Right ventricle myocardium superior (tissue), 1 donor: ENCODE results near the gene DSE. TPM values are rescaled to one million over a fixed set of nuclear protein-coding genes. Genes with fewer than 3 reads are reported as not detected.
A peak's percentile ranks its signal among the peaks of the same experiment; 100 is the strongest.

Experiments
- ATAC-seq: fragments of 200-7000 bp; cut with Tn5 transposase; one replicate; pipeline ENCODE4 v1.9.1; 2020; ENCODE audit warnings: mild to moderate bottlenecking; ENCODE audit not compliant: poor library complexity
- DNase-seq: peaks from one replicate; pipeline ENCODE4 v3.0.0-alpha.2; 2020
- intact Hi-C: fragments of 100-400 bp; cut with DNase I; formaldehyde crosslinking; loops from one replicate; pipeline ENCODE4 v1.11.2; 2022
- total RNA-seq: library from RNA; stranded (reverse); fragmentation: NEBNext Ultra II Directional; extraction: Animal tissue kit (Norgen Biotek cat#: 25700); gene quantifications from one replicate; pipeline ENCODE4 v1.2.1, GENCODE V29; 2021
- donor health status: DM: no; HTN: yes; CAD: no; lungs with severe emphysema.

Gene DSE
- total RNA-seq, 1 donor from 2014 or later, result 10.2 TPM

DNA sequence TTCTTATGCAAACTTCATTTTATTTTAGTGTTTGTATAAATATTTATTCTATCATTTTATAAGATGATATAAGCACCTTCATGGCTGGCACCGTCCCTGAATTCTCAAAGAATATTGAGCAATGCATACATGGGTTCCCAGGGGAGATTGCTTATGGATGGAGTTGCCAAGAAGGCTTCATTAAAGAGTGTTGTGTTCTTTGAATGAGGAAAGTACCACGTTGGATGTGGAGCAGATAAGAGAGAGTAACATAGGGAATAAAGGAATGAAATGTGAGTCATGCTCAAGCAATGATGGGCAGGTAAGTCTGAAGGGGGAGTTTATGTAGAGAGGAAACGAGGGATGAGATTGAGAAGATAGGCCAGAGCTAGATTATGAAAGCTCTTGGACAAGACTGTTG, 10.3 kb downstream of the DSE start:
- DNase-seq (no peak), ATAC-seq (no peak)
- intact Hi-C loops, result no loop called here

DNA sequence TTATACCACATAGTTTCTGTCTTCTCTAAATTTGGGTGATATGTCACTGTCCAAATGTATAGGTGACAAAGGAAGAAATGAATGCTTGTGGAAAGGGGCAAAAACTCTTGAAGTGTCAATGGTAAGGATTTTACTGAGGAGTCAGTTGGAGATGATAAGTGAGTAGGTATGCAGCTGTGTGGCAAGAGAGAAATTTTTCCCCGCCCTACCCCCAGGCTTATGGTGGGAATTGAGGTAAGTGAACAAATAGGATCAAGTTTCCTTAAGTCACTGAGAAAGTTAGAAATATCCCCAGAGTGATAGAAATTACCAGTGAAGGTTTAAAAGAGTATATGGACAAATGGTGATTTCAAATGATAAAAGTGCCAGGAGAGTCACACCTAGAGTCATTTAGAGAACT, 11.8 kb downstream of the DSE start:
- intact Hi-C loops, result no loop called here
- DNase-seq, result no peak
- ATAC-seq, result no peak

DNA sequence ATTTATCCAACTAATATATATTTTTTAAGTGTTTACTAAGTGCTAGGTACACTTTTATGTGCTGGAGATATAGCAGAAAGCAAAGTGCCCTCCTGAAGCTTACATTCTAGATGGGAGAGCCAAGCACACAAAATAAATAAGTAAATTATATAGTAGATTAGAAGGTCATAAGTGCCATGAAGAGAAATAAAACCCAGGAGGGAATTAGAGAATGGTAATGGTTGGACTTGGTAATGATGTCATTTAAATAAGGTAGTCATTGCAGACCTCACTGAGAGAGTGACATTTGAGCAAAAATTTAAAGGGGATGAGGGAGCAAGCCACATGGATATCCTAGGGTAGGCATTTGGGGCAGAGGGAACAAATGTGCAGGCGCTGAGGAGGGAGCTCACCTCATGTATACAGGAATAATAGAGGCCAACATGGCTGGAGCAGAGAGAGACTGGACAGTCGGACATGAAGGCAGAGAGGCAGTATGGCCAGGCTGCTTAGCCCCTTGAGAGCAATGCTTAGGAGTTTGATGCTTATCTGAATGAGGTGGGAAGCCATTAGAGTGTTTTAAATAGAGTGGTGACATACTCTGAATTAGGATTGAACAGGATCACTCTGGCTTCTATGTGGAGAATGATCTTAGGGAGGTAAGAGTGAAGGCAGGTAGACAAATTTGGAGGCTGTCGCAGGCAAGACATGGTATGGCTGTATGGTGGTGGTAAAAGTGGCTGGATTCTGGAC, 14.1 kb downstream of the DSE start:
- ATAC-seq (no peak), DNase-seq (no peak)
- intact Hi-C loops, result no loop called here

DNA sequence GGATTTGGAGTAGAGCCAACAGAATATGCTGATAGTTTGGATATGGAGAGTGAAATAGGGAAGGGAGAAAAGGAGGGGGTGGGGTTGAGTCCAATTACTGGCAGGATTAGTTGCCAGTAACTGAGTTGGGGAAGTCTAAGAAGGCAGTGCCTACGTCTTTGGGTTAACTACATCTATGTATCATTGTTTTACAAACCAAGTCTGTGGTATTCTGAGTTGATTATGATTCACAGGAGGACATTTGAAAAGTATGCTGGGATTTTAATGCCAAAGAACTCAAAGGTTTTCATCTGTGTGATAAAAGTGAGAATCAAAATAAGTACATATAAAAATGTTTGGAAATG, 14.7 kb downstream of the DSE start:
- intact Hi-C loops, result no loop called here
- ATAC-seq, result peak; percentile 45
- no peak for DNase-seq

DNA sequence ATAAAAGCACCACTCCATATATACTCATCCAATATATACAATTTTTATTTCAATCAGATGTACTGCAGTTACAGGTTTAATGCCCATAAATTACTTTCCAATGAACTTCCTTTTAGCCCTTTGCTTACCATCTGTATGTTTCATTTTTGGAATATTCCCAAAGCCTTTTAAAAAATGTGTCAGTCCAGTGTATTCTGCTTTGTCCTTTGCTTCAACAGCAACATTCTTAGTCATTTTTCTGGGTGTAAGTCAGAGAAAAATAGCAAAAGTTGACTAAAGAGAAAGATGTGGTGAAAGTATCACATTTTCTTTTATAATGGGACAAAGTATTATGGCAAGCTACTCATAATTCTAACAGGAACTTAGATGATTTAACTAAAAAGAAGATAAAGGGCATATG, 15.2 kb downstream of the DSE start:
- intact Hi-C loops, result no loop called here
- DNase-seq, result no peak
- peak; percentile 14 for ATAC-seq

DNA sequence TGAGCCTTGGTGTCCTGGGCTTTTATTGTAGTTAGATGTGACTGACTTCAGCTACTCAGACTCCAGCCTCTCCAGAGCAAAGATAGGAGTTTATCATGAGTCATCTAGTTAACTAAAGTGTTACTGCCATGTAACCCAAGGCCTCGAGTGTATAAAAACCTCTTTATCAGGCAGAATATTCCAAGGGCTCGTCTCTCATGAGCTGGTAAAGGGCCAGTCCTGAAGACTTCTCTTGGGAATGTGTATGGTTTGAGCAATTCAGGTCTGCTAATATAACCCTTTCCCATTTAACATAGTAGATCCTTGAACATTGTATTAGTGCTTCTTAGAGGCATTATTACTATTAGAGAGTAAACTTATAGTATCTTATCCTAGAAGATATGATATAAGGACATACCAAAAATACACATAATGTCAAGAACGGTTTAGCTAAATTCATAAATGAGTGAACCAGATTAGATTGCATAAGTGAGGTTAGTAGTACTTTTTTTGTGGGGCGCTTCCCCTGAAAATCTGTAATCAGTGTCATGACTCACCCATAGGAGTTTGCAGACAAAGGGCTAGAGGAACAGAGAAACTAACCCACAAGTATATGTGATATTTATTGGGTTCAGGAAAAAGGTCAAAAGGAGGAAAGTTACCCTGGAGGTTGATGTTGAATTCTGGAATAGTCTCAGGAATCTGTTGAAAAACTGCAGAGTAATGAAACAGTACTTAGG, 16.0 kb downstream of the DSE start:
- no peak for DNase-seq
- intact Hi-C loops, result no loop called here
- ATAC-seq, result peak; percentile 60

DNA sequence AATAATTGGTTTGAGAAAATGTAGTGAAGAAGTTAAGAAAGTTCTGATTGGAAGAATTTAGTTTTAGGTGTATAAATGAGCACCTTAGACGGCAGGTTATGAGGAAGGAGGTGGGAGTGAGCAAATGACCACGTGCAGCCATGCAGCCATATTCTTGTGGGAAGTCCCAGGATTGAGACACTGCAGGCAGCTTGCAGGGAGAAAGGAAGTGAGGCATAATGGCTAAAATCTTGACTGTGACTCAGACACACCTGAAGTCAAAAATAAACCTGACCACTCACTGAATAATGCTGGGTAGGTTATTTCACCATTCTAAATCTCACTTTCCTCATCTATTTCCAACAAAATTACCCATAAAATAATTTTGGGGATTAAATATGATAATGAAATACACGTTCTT, 16.6 kb downstream of the DSE start:
- intact Hi-C loops, result no loop called here
- DNase-seq (no peak), ATAC-seq (no peak)

DNA sequence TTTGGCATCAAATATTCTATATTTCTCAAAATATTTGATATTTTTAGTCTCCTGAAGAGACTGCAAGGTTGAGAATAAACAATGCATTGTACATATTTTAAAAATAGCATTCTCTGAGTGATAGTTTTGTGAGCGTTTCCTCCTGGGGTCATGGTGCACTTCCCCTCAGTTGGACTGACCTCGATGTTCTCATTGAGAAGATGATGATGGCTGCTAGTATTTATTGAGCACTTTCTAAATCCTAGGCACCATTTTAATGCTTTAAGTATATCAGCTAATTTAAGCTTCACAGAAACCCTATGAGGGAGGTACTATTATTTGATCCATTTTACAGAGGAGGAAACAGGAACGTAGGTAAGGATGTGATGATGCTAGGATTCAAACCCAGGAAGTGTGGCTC, 18.2 kb downstream of the DSE start:
- intact Hi-C loops, result no loop called here
- no peak for ATAC-seq
- DNase-seq, result no peak

DNA sequence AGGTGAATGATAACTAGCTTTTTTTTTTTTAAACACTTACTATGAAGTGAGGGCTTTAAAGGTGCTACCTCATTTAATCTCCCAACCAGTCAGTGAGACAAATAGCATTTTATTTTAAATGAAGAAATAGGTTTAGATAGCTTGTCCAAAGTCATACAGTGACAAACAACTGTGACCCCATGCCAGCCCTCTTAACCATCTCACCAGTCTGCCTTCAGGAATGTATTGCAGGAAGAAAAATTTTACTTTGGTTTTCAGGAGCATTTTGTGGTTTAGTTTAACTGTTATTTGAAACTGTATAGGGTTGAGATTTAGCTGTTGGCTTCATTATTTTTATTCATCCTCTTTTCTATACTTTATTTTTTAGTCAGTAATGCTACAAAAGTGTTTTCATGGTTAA, 18.6 kb downstream of the DSE start:
- DNase-seq (no peak), ATAC-seq (no peak)
- intact Hi-C loops, result no loop called here

DNA sequence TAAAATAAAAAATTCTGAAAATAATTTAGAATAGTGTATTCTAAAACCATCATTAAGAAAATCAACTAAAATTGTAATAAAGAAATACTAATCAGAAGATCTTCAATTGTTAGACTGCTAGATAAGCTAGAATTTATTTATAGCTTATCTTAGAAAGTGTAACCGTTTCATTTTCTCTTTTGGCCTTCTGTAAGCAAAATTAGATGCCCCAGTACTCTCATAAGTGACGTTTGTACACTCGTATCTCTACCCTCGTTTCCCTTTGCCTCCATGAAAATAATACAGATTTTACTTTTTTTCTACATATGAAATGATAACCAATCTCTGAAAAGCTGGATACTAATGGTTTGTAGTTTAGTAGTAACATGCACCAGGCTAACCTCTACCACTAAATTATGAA, 19.8 kb downstream of the DSE start:
- intact Hi-C loops, result no loop called here
- no peak for DNase-seq
- no peak for ATAC-seq

DNA sequence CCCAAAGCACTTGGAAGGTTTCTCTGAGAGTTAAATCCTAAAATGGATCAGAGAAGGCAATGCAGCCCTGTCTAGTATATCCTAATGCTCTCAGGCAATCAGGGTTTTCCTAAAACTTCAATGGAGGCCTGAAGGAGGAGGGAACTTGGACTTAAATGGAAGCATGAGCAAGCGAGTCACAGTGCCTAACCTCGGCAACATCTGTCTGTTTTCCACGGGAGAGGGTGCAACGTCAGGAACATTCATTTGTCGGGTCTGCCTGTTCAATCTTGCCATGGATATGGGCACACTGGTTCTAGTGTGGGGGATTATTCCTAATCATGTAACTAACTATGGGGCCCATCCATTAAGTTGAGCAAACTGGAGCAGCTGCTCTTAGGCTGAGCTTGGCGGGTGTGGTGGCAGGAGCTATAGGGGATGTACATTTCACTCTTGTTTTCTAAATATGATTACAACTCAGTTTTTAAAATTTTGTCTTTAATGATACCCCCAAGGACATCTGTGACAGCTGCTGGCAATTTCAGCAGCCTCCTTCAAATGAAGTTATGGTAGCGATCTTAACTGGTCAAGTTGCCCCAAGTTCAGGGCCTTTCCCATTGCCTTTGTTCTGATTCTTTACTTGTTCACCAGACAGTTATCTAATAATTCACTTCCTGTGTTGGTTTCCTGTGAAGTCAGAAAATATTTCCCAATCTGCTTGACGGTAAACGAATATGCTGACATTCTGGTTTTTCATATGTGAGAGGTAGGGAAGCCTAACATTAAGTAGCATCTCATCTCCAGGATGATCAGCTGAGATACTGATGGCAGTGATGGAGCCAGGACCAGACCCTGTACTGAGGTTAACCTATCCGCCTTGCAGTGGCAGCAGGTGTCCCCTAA, 21.6 kb downstream of the DSE start:
- ATAC-seq, result peak; percentile 21
- no peak for DNase-seq
- intact Hi-C loops, result no loop called here

DNA sequence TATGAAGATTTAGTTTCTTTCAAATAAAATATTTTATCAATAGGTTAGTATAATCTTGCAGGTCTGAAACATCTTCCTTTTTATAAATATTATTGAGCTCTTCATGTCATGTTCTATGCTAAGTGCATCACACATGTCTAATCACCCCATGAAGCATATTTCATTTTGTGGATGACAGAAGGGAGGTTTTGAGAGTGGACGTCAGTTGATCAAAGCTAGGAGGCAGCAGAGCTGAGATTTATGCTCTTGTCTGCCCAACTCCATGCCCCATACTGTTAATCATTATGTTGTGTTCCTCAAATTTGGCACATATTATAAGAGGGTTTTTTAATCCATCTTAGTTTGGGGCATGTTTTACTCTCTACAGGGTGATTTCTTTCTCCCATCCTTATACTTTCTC, 22.7 kb downstream of the DSE start:
- ATAC-seq (no peak), DNase-seq (no peak)
- intact Hi-C loops, result no loop called here

DNA sequence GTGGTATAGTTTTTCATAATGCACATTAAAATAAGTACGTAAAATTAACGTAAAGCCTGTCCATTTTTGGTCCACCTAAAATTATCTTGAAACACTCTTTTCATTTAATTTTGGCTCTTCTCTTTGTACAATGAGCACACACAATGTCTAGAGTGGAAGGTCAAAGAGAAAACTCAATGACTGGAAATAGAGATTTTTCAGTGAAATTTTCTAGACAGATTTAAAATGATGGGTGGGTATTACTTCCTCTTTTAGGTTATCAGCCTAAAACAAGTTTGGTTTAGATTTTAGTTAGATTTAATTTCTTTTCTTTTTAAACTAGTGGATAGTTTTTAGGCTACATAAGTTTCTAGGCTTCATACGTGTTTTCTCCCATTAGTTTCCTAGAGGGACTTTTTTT, 24.9 kb downstream of the DSE start:
- ATAC-seq, result no peak
- intact Hi-C loops, result no loop called here

DNA sequence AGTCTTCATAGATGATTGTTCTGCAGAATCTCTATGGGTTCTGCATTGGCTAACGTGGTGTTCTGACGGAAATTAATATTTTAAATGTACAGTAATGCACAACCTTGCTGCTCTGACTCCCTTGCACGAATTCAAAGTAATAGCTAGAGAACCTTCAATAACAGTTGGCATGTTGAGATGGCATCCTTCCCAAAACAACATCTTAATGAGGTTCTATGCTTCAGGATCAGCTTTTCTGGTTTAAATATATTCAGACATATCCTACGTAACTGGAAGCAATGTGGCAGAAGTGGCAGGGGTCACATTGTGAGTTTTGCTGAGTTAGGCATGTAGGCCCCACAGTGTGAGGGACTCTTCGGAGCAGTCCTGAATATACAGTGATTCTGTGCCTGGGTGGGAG, 25.7 kb downstream of the DSE start:
- intact Hi-C loops, result no loop called here
- ATAC-seq, result no peak
- no peak for DNase-seq

More for the DNA sequence above, 24.9 kb downstream of the DSE start:
- no peak for DNase-seq

DNA sequence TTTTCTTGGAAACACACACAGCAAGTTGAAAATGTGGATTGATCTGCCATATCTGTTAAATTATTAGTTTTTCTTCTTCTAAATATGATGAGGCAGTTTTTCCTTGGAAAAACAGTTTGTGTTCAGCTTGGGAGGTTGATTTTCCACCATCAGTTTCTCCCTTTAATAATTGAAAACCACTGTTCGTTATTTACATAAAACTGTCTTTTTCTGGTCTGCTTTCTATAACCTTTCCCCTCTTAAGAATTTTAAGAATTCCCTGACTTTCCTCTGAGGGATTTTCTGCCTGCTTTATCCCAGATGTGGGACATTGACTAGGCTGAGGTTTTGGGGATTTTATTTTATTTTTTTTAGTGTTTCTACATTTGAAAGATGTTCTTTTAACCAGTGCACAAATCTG, 27.2 kb downstream of the DSE start:
- DNase-seq (no peak), ATAC-seq (no peak)
- intact Hi-C loops, result no loop called here

DNA sequence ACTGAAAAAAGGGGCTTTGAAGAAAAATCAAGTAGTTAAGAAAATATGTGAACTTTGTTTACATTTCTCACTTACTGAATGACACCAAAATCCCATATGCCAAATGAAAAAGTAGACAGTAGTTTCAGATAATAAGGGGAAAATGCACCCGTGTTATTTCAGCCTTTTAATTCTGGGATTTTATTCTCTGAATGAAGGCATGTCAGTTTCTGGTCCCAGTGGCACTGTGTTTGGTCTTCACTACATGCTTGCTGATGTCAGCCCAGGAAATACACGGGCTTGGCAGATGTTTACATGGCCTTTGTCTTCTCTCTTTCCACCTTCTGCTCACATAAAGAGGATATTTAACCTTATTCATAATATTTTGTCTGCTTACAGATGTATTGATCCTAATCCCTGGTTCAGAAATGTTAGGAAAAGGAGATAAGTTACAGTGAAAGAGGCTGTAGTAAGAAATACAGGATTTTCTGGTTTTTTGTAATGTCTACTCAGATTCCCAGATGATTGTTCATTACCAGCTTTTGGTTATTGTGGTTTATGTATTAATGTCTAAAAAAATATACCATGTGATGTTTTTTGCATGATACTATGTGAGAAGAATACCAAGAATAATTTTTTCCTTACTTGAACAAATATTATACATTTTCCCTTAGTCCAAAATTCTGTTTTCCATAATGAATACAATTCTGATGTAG, 27.7 kb downstream of the DSE start:
- intact Hi-C loops, result no loop called here
- no peak for ATAC-seq

DNA sequence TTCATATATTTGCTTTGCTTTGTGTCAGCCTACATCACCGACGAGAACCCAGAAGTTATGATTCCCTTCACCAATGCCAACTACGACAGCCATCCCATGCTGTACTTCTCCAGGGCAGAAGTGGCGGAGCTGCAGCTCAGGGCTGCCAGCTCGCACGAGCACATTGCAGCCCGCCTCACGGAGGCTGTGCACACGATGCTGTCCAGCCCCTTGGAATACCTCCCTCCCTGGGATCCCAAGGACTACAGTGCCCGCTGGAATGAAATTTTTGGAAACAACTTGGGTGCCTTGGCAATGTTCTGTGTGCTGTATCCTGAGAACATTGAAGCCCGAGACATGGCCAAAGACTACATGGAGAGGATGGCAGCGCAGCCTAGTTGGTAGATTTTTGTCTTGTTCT, 28.5 kb downstream of the DSE start:
- ATAC-seq (no peak), DNase-seq (no peak)
- intact Hi-C loops, result no loop called here

More for the DNA sequence above, 27.7 kb downstream of the DSE start:
- DNase-seq, result no peak

DNA sequence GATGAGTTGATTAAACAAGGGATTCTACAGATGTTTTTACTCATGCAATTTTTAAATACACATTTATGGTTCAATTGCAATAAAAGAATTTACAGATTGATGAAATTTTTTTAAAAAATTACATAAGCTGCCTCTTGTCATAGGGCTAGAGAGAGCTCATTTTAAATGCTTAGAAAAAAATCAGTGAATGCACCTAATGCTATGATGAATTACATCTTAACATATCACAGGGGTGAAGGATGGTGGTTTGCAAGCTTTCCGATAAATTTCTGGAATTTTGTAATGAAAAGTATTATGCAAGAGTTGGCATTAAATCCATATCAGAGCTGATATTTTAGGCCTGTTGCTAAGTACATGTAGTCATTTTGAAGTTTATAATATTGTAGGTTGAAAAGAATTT, 29.6 kb downstream of the DSE start:
- ATAC-seq (no peak), DNase-seq (no peak)
- intact Hi-C loops, result no loop called here
